ENCODE measurements around the gene UBTF.

GRCh38 chr17:44214896-44215295, 4.6 kb downstream of the UBTF start:
- TF ChIP-seq POLR2A (IDR thresholded peaks at IDR 0.05), result no peak
- TF ChIP-seq, protein P1, sequence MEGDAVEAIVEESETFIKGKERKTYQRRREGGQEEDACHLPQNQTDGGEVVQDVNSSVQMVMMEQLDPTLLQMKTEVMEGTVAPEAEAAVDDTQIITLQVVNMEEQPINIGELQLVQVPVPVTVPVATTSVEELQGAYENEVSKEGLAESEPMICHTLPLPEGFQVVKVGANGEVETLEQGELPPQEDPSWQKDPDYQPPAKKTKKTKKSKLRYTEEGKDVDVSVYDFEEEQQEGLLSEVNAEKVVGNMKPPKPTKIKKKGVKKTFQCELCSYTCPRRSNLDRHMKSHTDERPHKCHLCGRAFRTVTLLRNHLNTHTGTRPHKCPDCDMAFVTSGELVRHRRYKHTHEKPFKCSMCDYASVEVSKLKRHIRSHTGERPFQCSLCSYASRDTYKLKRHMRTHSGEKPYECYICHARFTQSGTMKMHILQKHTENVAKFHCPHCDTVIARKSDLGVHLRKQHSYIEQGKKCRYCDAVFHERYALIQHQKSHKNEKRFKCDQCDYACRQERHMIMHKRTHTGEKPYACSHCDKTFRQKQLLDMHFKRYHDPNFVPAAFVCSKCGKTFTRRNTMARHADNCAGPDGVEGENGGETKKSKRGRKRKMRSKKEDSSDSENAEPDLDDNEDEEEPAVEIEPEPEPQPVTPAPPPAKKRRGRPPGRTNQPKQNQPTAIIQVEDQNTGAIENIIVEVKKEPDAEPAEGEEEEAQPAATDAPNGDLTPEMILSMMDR (IDR thresholded peaks at IDR 0.05), result no peak
- no peak for TF ChIP-seq EP300 (IDR thresholded peaks at IDR 0.05)
